Measurements from ENCODE around the gene RAB3D. TPM values are rescaled to one million over a fixed set of nuclear protein-coding genes. Genes with fewer than 3 reads are reported as not detected.
"Not testable (repeated sequence)": the region's sequence is repeated elsewhere in the genome, so short reads cannot be mapped to it uniquely, and the experiment has no call there.

RAB3D gene
- total and polyA plus RNA-seq, 2 experiments from 2014 or later = 3.7 to 5.1 TPM

DNA sequence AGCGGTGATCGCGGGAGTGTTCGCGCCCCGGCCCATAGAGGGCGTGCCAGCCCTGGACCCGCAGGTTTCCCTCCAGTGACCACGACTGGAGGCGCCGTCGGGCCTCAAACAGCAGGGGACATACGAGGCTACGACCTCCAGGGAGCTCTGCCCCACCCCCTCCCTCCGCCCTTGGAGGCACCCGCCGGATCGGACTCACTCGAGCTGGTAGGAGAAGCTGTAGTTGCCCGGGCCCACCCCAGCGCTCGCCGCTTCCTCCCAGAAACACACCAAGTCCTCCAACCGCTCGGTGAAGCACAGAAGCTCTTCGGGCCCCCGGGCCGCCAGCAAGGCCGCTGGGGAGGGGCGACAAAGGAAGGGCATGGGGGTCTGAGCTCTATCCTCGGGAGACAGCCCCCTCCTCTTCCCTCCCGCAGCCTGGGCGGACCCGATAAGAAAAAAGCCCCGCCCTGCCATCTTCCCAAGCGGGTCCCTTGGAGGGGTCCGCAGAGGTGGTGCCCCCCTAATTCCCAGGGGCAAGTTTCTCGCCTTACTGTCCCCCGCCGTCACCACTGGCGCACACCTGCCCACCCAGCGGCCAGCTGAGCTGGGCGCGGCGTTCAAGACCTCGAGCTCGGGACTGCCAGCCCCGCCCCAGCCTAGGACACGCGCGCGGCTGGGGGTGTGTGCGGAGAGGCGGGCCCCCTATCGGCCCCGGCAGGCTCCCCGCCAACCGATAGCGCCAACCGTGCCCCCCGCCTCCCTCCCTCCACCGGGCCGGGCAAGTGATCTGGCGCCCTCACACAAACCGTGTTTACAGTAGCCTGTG, 43.6 kb upstream of the RAB3D start:
- no peaks in the 10 kb centered on the region for H3K27me3 ChIP-seq (replicated peaks; ENCODE audit: insufficient read depth)
- H3K36me3 ChIP-seq (ENCODE audit: low read depth) = no peaks in the 10 kb centered on the region
- H3K27ac ChIP-seq = no peak overlapping the region
- H3K9ac ChIP-seq = no peak overlapping the region
- in situ Hi-C loops (cut with MboI) = no loop called here
- no peak overlapping the region for H3K4me3 ChIP-seq
- 2 to 4% methylated on average over 42 to 51 of the region's 65 CpGs for WGBS, 2 experiments (ENCODE audit: low coverage in 1 of 2, low lambda C conversion rate in 2 of 2, missing lambda C conversion rate in 2 of 2)
- TF ChIP-seq EZH2 (IDR thresholded peaks at IDR 0.05; ENCODE audit: insufficient read depth, poor library complexity, severe bottlenecking) (no peak), EZH2phosphoT487 (IDR thresholded peaks at IDR 0.05; ENCODE audit: insufficient read depth, low read depth) (no peak)
- peak overlapping the region; percentile 34 for H2AFZ ChIP-seq
- DNase-seq = peak; percentile 55
- peaks cover 11% of the 10 kb centered on the region for H3F3A ChIP-seq (ENCODE audit: insufficient read depth)
- no peak overlapping the region for H3K4me2 ChIP-seq (ENCODE audit: unreplicated experiment)
- peaks cover 10% of the 10 kb centered on the region for H3K4me1 ChIP-seq (ENCODE audit: insufficient read depth)
- peaks cover 7% of the 10 kb centered on the region; the same call in 1 of the 2 replicates for H3K79me2 ChIP-seq (ENCODE audit: insufficient read depth)
- no peaks in the 10 kb centered on the region for H3K9me2 ChIP-seq (ENCODE audit: insufficient read depth)
- no peaks in the 10 kb centered on the region for H4K20me1 ChIP-seq (ENCODE audit: insufficient read depth)
- H3K9me3 ChIP-seq (ENCODE audit: low read depth) = no peaks in the 10 kb centered on the region

GRCh38 chr19:11380653-11381537, 41.4 kb upstream of the RAB3D start:
- TF ChIP-seq EZH2phosphoT487 (IDR thresholded peaks at IDR 0.05; ENCODE audit: insufficient read depth, low read depth) (no peak), EZH2 (IDR thresholded peaks at IDR 0.05; ENCODE audit: insufficient read depth, poor library complexity, severe bottlenecking) (no peak)
- Histone ChIP-seq H3K4me3 (peak overlapping the region; percentile 83), H3K4me1 (ENCODE audit: insufficient read depth) (peaks cover 25% of the 10 kb centered on the region), H3K36me3 (ENCODE audit: low read depth) (no peaks in the 10 kb centered on the region), H4K20me1 (ENCODE audit: insufficient read depth) (no peaks in the 10 kb centered on the region), H3K27ac (peak overlapping the region; percentile 51), H3K9ac (peak overlapping the region; percentile 80), H3K9me3 (ENCODE audit: low read depth) (no peaks in the 10 kb centered on the region), H3K4me2 (ENCODE audit: unreplicated experiment) (peak overlapping the region; percentile 89), H3K79me2 (ENCODE audit: insufficient read depth) (peaks cover 7% of the 10 kb centered on the region; the same call in 1 of the 2 replicates), H2AFZ (peak overlapping the region; percentile 87), H3F3A (ENCODE audit: insufficient read depth) (peaks cover 24% of the 10 kb centered on the region), H3K9me2 (ENCODE audit: insufficient read depth) (no peaks in the 10 kb centered on the region), H3K27me3 (replicated peaks; ENCODE audit: insufficient read depth) (no peaks in the 10 kb centered on the region)
- peak; percentile 97 for DNase-seq
- in situ Hi-C loops (cut with MboI) = no loop called here
- WGBS, 2 experiments (ENCODE audit: low coverage in 1 of 2, low lambda C conversion rate in 2 of 2, missing lambda C conversion rate in 2 of 2) = 0 to 1% methylated on average over 50 to 54 of the region's 54 CpGs

DNA sequence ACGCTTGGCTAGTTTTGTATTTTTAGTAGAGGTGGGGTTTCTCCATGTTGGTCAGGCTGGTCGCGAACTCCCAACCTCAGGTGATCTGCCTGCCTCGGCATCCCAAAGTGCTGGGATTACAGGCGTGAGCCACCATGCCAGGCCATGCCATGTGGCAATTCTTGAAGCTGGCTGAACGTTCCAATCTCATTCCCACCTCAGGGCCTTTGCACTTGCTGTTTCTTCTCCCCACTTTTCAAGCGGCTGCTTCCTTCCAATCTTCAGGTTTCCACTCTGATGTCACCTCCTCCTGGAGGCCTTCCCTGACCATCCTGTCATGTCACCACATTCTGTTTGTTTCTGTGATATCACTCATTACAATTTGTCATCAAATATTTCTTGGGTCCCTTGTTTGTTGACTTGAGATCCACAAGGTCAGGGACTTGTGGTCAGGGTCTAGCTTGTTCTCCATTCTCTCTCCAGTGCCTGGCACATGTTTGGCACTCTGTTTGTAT, 40.4 kb upstream of the RAB3D start:
- Histone ChIP-seq H3K9me3 (ENCODE audit: low read depth) (no peaks in the 10 kb centered on the region), H3K4me1 (ENCODE audit: insufficient read depth) (peaks cover 25% of the 10 kb centered on the region), H3K4me3 (no peak overlapping the region; the same call in 1 of the 2 replicates), H3K79me2 (ENCODE audit: insufficient read depth) (peaks cover 7% of the 10 kb centered on the region; the same call in 1 of the 2 replicates), H3K9me2 (ENCODE audit: insufficient read depth) (no peaks in the 10 kb centered on the region), H3K4me2 (ENCODE audit: unreplicated experiment) (peak overlapping the region; percentile 89), H4K20me1 (ENCODE audit: insufficient read depth) (no peaks in the 10 kb centered on the region), H2AFZ (no peak overlapping the region), H3K27ac (no peak overlapping the region), H3K9ac (0 out of 2 replicates have a peak overlapping the region, but pooled peaks have one; percentile 80), H3K36me3 (ENCODE audit: low read depth) (no peaks in the 10 kb centered on the region), H3K27me3 (replicated peaks; ENCODE audit: insufficient read depth) (no peaks in the 10 kb centered on the region), H3F3A (ENCODE audit: insufficient read depth) (peaks cover 24% of the 10 kb centered on the region)
- no peak for DNase-seq
- in situ Hi-C loops (cut with MboI) = no loop called here
- 85 to 88% methylated on average over 7 of the region's 7 CpGs for WGBS, 2 experiments (ENCODE audit: low coverage in 1 of 2, low lambda C conversion rate in 2 of 2, missing lambda C conversion rate in 2 of 2)
- TF ChIP-seq EZH2phosphoT487 (IDR thresholded peaks at IDR 0.05; ENCODE audit: insufficient read depth, low read depth) (no peak), EZH2 (IDR thresholded peaks at IDR 0.05; ENCODE audit: insufficient read depth, poor library complexity, severe bottlenecking) (no peak)

DNA sequence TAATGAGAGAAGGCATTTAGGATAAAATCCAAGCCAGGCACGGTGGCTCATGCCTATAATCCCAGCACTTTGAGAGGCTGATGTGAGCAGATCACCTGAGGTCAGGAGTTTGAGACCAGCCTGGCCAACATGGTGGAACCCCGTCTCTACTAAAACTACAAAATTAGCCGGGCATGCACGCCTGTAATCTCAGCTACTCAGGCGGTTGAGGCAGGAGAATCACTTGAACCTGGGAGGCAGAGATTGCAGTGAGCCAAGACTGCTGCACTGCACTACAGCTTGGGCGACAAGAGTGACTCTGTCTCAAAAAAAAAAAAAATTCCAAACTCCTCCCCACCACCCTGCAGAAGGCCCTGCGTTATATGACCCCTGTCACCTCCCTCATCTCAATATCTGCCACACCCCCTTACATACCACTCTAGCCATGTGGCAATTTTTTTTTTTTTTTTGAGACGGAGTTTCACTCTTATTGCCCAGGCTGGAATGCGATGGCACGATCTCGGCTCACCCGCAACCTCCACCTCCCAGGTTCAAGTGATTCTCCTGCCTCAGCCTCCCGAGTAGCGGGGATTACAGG, 39.9 kb upstream of the RAB3D start:
- WGBS, 2 experiments (ENCODE audit: low coverage in 1 of 2, low lambda C conversion rate in 2 of 2, missing lambda C conversion rate in 2 of 2) = 84 to 89% methylated on average over 14 of the region's 14 CpGs
- H3K4me3 ChIP-seq; H3K27me3 ChIP-seq (replicated peaks; ENCODE audit: insufficient read depth); in situ Hi-C loops (cut with MboI); H3K9me2 ChIP-seq (ENCODE audit: insufficient read depth); H3K4me2 ChIP-seq (ENCODE audit: unreplicated experiment); H3K79me2 ChIP-seq (ENCODE audit: insufficient read depth); H3K36me3 ChIP-seq (ENCODE audit: low read depth); H3K27ac ChIP-seq; DNase-seq; H4K20me1 ChIP-seq (ENCODE audit: insufficient read depth); H3K9ac ChIP-seq; H3K9me3 ChIP-seq (ENCODE audit: low read depth); H2AFZ ChIP-seq: not testable (repeated sequence)
- peaks cover 24% of the 10 kb centered on the region for H3F3A ChIP-seq (ENCODE audit: insufficient read depth)
- peaks cover 25% of the 10 kb centered on the region for H3K4me1 ChIP-seq (ENCODE audit: insufficient read depth)
